Skin epidermis (tissue), 12 donors: ENCODE data around the gene ARCN1.

ENCODE experiments used
- H3K27ac ChIP-seq, 21 experiments: fragments of 200-600 bp; sonication (generic) in 11 of 21; one replicate each; pipeline ENCODE4 v1.5.0; 2020; ENCODE audit warnings: mild to moderate bottlenecking in 3 of 21, inconsistent platforms in 2 of 21, moderate library complexity in 2 of 21
- H3K4me3 ChIP-seq, 7 experiments: fragments of 200-600 bp; sonication (generic) in 2 of 7; one replicate each; pipeline ENCODE4 v1.5.0; 2020; ENCODE audit warnings: inconsistent platforms in 2 of 7, mild to moderate bottlenecking in 2 of 7, moderate library complexity in 1 of 7

Gene ARCN1

GRCh38 chr11:118618115-118618990 lies 46.1 kb downstream of the ARCN1 start:
- Histone ChIP-seq H3K27ac (peak overlapping the region in 19 of 21 experiments; percentile 5 to 89 (median 77)), H3K4me3 (no peak overlapping the region)

- peak overlapping the region in 20 of 21 experiments; percentile 5 to 89 (median 76) for H3K27ac ChIP-seq
- no peak overlapping the region for H3K4me3 ChIP-seq
Measured at GRCh38 chr11:118618991-118619375, 46.8 kb downstream of the ARCN1 start.

GRCh38 chr11:118619444-118620197 lies 47.4 kb downstream of the ARCN1 start:
- no peak overlapping the region for H3K4me3 ChIP-seq
- peak overlapping the region in 20 of 21 experiments; percentile 7 to 89 (median 77) for H3K27ac ChIP-seq

GRCh38 chr11:118620529-118621070 lies 48.4 kb downstream of the ARCN1 start:
- H3K27ac ChIP-seq, result peak overlapping the region in 18 of 21 experiments; percentile 20 to 89 (median 77)
- H3K4me3 ChIP-seq, result peak overlapping the region in 3 of 7 experiments; percentile 43 to 46 (median 46)

GRCh38 chr11:118621071-118621783 lies 49.0 kb downstream of the ARCN1 start:
- Histone ChIP-seq H3K27ac (peak overlapping the region in 20 of 21 experiments; percentile 18 to 89 (median 76)), H3K4me3 (peak overlapping the region; percentile 26 to 46 (median 43))

GRCh38 chr11:118621784-118622375 lies 49.7 kb downstream of the ARCN1 start:
- peak overlapping the region in 20 of 21 experiments; percentile 18 to 89 (median 76) for H3K27ac ChIP-seq
- peak overlapping the region; percentile 26 to 46 (median 43) for H3K4me3 ChIP-seq

GRCh38 chr11:118622376-118623268 lies 50.4 kb downstream of the ARCN1 start:
- Histone ChIP-seq H3K4me3 (peak overlapping the region in 6 of 7 experiments; percentile 26 to 46 (median 44)), H3K27ac (peak overlapping the region in 18 of 21 experiments; percentile 62 to 89 (median 77))

GRCh38 chr11:118623269-118623655 lies 51.1 kb downstream of the ARCN1 start:
- no peak overlapping the region for H3K4me3 ChIP-seq
- peak overlapping the region in 16 of 21 experiments; percentile 21 to 89 (median 74) for H3K27ac ChIP-seq

GRCh38 chr11:118625036-118625690 lies 53.0 kb downstream of the ARCN1 start:
- Histone ChIP-seq H3K27ac (peak overlapping the region in 5 of 21 experiments; percentile 1 to 89 (median 36)), H3K4me3 (no peak overlapping the region)

GRCh38 chr11:118625976-118626375 lies 53.8 kb downstream of the ARCN1 start:
- no peak overlapping the region for H3K4me3 ChIP-seq
- peak overlapping the region in 1 of 21 experiments; percentile 89 for H3K27ac ChIP-seq

- Histone ChIP-seq H3K27ac (no peak overlapping the region), H3K4me3 (no peak overlapping the region)
Measured at GRCh38 chr11:118627566-118627965, 55.4 kb downstream of the ARCN1 start.

GRCh38 chr11:118628031-118628430 lies 55.8 kb downstream of the ARCN1 start:
- Histone ChIP-seq H3K27ac (peak overlapping the region in 2 of 21 experiments; percentile 6 to 24), H3K4me3 (no peak overlapping the region)

- peak overlapping the region in 3 of 21 experiments; percentile 6 to 48 (median 24) for H3K27ac ChIP-seq
- no peak overlapping the region for H3K4me3 ChIP-seq
Measured at GRCh38 chr11:118628432-118628831, 56.2 kb downstream of the ARCN1 start.

- Histone ChIP-seq H3K4me3 (no peak overlapping the region), H3K27ac (peak overlapping the region in 4 of 21 experiments; percentile 6 to 48 (median 20))
Measured at GRCh38 chr11:118628861-118629549, 56.8 kb downstream of the ARCN1 start.

- Histone ChIP-seq H3K27ac (peak overlapping the region in 4 of 21 experiments; percentile 0 to 39 (median 18)), H3K4me3 (no peak overlapping the region)
Measured at GRCh38 chr11:118629761-118630661, 57.8 kb downstream of the ARCN1 start.
